ENCODE data around the gene NEU4. TPM values are rescaled to one million over a fixed set of nuclear protein-coding genes. Genes with fewer than 3 reads are reported as not detected.
A peak's percentile ranks its signal among the peaks of the same experiment; 100 is the strongest.

The NEU4 gene
- total RNA-seq, 1 experiment from 2014 or later: 10.0 TPM

GRCh38 chr2:241772063-241772499 is 36.9 kb upstream of the NEU4 start:
- no peaks in the 10 kb centered on the region for H3K36me3 ChIP-seq (ENCODE audit: control insufficient read depth, insufficient read depth, low read length)
- H3K4me3 ChIP-seq (ENCODE audit: low read depth in 2 of 2, low read length in 2 of 2): no peak overlapping the region
- ATAC-seq (no peak), DNase-seq (ENCODE audit: low read depth, low spot score) (no peak)
- no peak for TF ChIP-seq SIN3A (IDR thresholded peaks at IDR 0.05; ENCODE audit: borderline replicate concordance, insufficient read depth, low read depth, low read length)
- TF ChIP-seq TCF7L2 (IDR thresholded peaks at IDR 0.05; ENCODE audit: low read depth, low read length): no peak; the same call in 1 of the 2 replicates
- no peak for TF ChIP-seq REST (IDR thresholded peaks at IDR 0.05; ENCODE audit: insufficient read depth in 1 of 2, low read depth in 2 of 2, low read length in 1 of 2)
- no peak for TF ChIP-seq POLR2AphosphoS5 (IDR thresholded peaks at IDR 0.05; ENCODE audit: low read depth, low read length)
- no peak for TF ChIP-seq CTCF (IDR thresholded peaks at IDR 0.05)
- in situ Hi-C loops (cut with HindIII; ENCODE audit: low pct_unique_long_range_greater_than_20kb, low sequenced_read_pairs): no loop called here
- intact Hi-C loops (cut with micrococcal nuclease; ENCODE audit: unreplicated experiment): no loop called here
- ChIA-PET POLR2A (no interaction called here), CTCF (no interaction called here)
- no peaks in the 10 kb centered on the region for H3K9me3 ChIP-seq (ENCODE audit: control insufficient read depth, insufficient read depth, low read depth, low read length)
- H3K4me1 ChIP-seq (ENCODE audit: control insufficient read depth, insufficient read depth, low read length): peaks cover 28% of the 10 kb centered on the region
- H3K27me3 ChIP-seq (ENCODE audit: control insufficient read depth, insufficient read depth, low read length): no peaks in the 10 kb centered on the region
- H3K27ac ChIP-seq (ENCODE audit: low read length): no peak overlapping the region
- TSS peak; percentile 56 for BruUV-seq (replicated peaks)

- no peaks in the 10 kb centered on the region for H3K27me3 ChIP-seq (ENCODE audit: control insufficient read depth, insufficient read depth, low read length)
- BruUV-seq (replicated peaks): no TSS peak
- CTCF ChIA-PET: interaction anchor here (0.5 kb wide), 1 partner anchor 13 kb away, joined by 4 read pairs; no protein-coding TSS in a partner anchor
- POLR2A ChIA-PET: no interaction called here
- in situ Hi-C loops (cut with HindIII; ENCODE audit: low pct_unique_long_range_greater_than_20kb, low sequenced_read_pairs) (no loop called here), intact Hi-C loops (cut with micrococcal nuclease; ENCODE audit: unreplicated experiment) (no loop called here)
- peak; percentile 7 for ATAC-seq
- H3K4me1 ChIP-seq (ENCODE audit: control insufficient read depth, insufficient read depth, low read length): peaks cover 32% of the 10 kb centered on the region
- H3K4me3 ChIP-seq (ENCODE audit: low read depth in 2 of 2, low read length in 2 of 2): no peak overlapping the region
- no peak for DNase-seq (ENCODE audit: low read depth, low spot score)
- no peaks in the 10 kb centered on the region for H3K36me3 ChIP-seq (ENCODE audit: control insufficient read depth, insufficient read depth, low read length)
- H3K9me3 ChIP-seq (ENCODE audit: control insufficient read depth, insufficient read depth, low read depth, low read length): no peaks in the 10 kb centered on the region
- H3K27ac ChIP-seq (ENCODE audit: low read length): no peak overlapping the region; the same call in 1 of the 2 replicates
- TF ChIP-seq POLR2AphosphoS5 (IDR thresholded peaks at IDR 0.05; ENCODE audit: low read depth, low read length) (no peak), CTCF (IDR thresholded peaks at IDR 0.05) (no peak), TCF7L2 (IDR thresholded peaks at IDR 0.05; ENCODE audit: low read depth, low read length) (no peak), SIN3A (IDR thresholded peaks at IDR 0.05; ENCODE audit: borderline replicate concordance, insufficient read depth, low read depth, low read length) (no peak), REST (IDR thresholded peaks at IDR 0.05; ENCODE audit: insufficient read depth in 1 of 2, low read depth in 2 of 2, low read length in 1 of 2) (no peak)
These were observed 35.2 kb upstream of the NEU4 start for GRCh38 chr2:241773511-241774418.

Data from Panc1 (cell line).